Measurements from ENCODE around the gene SERINC5.

The SERINC5 gene

GRCh38 chr5:80230269-80230992 lies 25.4 kb downstream of the SERINC5 start:
- DNase-seq (ENCODE audit: low read depth) = no peak
- TF ChIP-seq CTCF (conservative IDR thresholded peaks at IDR 0.05; ENCODE audit: low read depth, low read length) = no peak
- no peak overlapping the region for H3K4me3 ChIP-seq (ENCODE audit: low read length)

- H3K4me3 ChIP-seq (ENCODE audit: low read length) = no peak overlapping the region
- TF ChIP-seq CTCF (conservative IDR thresholded peaks at IDR 0.05; ENCODE audit: low read depth, low read length) = no peak
- DNase-seq (ENCODE audit: low read depth) = no peak
These were observed 26.0 kb downstream of the SERINC5 start for GRCh38 chr5:80229902-80230255.

- no peak for TF ChIP-seq CTCF (conservative IDR thresholded peaks at IDR 0.05; ENCODE audit: low read depth, low read length)
- no peak overlapping the region for H3K4me3 ChIP-seq (ENCODE audit: low read length)
- DNase-seq (ENCODE audit: low read depth) = no peak
These were observed 27.8 kb downstream of the SERINC5 start for GRCh38 chr5:80227979-80228596.

- no peak for TF ChIP-seq CTCF (conservative IDR thresholded peaks at IDR 0.05; ENCODE audit: low read depth, low read length)
- H3K4me3 ChIP-seq (ENCODE audit: low read length) = no peak overlapping the region
- no peak for DNase-seq (ENCODE audit: low read depth)
These were observed 29.9 kb downstream of the SERINC5 start for GRCh38 chr5:80225934-80226326.

- no peak for TF ChIP-seq CTCF (conservative IDR thresholded peaks at IDR 0.05; ENCODE audit: low read depth, low read length)
- H3K4me3 ChIP-seq (ENCODE audit: low read length) = no peak overlapping the region
- DNase-seq (ENCODE audit: low read depth) = no peak
These were observed 30.5 kb downstream of the SERINC5 start for GRCh38 chr5:80225189-80225933.

GRCh38 chr5:80223561-80223960 lies 32.3 kb downstream of the SERINC5 start:
- no peak for TF ChIP-seq CTCF (conservative IDR thresholded peaks at IDR 0.05; ENCODE audit: low read depth, low read length)
- H3K4me3 ChIP-seq (ENCODE audit: low read length) = no peak overlapping the region
- no peak for DNase-seq (ENCODE audit: low read depth)

Data from retinal pigment epithelial cell (primary cell).